Activated T-cell treated with anti-CD3 and anti-CD28 coated beads for 4 hours (primary cell): ENCODE measurements around the gene FOXC2.

Experiments
- DNase-seq: peaks from one replicate; pipeline ENCODE4 v3.0.0-alpha.2; 2020

The FOXC2 gene

DNA sequence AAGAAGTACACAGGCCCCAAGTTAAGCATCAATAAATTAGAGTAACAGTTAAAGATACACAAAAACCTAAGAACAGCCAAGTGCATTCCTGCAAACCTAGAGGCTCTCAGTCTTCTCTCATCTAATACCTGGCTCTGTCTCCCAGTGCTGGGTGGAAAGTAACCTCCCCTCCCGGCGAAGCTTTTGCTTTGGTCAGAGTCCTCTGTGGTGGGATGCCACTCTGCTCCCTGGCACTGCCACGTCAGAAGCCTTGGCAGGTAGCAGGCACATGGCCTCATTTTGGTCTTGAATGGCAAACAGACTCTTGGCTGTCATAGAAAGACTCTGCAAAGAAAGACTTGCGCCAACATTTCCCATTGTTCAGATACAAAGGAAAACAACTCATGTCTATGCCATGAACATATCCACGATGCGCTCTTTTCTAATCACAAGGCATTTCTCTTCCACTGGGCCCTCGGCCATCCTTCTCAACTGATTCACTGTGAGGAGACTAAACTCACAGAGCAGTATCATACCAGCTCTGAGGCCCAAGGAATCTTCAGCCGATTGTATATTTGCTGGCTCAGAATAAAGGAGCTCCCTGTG is 32.8 kb upstream of the FOXC2 start:
- DNase-seq: no peak

DNA sequence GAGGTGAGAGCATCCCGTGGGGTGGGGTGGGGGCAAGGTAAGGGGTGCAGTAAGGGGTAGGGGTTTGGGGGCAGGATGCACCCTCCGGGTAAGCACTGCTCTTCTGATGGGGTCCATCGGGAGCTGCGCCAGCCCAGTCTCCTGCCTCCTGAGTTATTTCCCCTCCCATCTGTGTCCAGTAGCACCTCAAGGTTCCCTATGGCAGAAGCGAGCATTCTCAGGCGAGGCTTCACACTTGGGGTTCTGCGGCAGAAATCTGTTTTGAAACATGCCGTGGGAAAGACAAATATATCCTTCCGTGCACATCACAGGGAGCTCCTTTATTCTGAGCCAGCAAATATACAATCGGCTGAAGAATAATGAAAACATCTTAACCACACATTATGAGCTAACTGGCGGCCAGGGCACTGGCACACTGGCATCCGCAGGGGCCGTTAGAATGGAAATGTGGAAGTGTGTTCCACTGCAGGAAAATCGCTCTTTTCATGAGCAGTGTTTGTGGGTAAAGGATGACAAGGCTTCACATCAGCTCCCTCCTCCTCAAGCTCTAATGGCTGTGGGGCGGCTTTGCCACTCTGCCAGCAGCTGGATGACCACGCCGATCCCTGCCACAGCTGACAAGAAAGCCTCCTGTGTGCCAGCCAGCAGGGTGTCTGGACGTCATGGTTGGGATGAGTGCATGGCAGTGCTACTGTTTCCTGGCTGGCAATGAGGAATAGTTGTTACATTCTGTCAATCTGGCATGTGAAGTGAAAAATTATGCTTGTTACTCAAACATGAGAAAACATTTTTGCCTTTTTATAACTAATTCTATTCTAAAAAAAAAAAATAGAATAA is 31.6 kb upstream of the FOXC2 start:
- DNase-seq: no peak

GRCh38 chr16:86536621-86537020 is 30.0 kb upstream of the FOXC2 start:
- no peak for DNase-seq

DNA sequence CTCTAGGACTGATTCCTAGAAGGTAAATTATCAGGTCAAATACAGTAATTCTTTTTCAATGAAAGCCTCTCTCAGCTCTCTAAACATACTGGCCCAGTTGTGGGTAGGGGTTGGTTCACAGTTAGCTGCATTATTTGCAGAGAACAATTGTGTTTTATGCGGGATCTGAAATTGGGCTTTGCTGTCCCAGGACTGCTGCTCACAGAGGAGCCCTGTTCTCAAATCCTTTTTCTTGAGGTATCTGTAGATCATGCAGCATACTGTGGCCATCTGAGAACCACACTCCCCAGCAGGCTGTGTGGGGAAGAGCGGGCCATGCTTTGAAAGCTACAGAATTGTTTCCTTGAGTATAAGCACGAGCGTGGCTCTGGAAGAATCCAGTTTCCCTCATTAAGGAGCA is 29.1 kb upstream of the FOXC2 start:
- no peak for DNase-seq

DNA sequence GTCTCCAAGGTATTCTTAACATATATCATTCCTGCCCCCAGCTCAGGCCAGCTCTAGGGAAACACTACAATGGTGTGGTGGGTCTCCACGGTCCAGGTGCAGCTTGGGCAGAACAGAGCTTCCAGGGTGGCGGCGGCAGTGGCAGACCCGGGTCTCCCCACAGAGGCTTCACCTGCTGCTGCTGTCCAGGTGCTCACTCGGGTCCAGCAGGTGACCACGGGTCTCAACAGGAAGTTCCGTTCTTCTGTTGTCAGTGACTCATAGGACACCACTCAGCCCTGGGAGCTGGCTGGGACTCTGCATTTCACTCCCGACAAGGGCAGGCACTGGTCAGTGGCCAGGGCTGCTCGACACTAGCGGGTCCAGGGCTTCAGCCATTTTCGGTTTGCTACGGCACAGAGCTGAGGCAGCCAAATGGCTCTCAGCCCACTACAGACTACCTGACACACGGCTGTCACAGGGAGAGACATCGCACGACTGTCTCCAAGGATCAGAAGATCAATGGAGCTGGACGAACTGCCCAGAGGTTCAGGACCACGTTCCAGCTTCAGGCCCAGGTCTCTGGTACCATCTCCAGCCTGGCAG is 28.3 kb upstream of the FOXC2 start:
- no peak for DNase-seq

- no peak for DNase-seq
Observed at GRCh38 chr16:86540894-86541293, 25.7 kb upstream of the FOXC2 start.

- DNase-seq: no peak
Observed at GRCh38 chr16:86541560-86541959, 25.1 kb upstream of the FOXC2 start.

DNA sequence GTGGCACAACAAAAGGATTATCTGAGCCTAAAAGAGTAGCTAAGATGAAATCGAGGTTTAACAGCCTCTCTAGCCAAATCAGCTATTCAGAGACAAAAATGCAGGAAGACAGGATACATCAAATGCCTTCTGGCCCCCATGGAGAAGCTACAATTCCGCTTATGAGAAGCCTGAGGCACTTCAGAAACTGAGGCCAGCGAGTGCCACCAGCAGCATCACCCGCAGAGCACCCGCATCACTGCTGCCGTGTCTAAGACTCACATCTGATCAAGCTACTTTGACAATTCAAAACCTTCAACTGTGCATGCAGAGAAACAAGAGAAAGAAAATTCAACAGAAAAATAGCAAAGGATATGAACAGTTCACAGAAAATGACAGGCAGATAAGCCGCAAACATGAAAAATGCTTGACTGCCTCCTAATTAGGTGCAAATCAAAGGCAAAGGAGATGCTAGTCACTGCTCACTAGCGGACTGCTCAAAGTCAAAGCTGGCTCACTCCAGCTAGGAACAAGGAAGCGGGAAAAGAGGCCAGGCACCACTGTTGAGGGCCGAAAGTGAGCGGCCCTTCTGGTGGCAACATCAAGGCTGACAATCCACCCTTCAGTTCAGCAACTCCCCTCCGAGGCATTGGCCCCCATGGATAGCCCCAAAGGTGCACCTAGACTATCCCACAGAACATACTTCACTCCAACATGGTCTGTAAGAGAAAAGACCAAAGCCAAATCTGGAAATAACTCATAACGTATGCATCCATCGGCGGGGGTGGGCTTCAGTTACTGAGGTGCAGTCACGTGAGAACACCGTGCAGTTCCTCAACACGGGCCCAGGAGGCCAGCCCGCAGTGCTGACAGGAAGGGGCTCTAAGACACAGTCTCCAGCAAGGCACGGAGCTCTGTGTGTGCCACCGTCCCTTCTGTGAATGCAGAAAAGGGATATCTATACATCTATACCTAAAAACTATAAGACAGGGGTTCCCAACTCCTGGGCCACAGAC is 23.6 kb upstream of the FOXC2 start:
- DNase-seq: no peak

GRCh38 chr16:86545481-86545880 is 21.1 kb upstream of the FOXC2 start:
- no peak for DNase-seq

DNA sequence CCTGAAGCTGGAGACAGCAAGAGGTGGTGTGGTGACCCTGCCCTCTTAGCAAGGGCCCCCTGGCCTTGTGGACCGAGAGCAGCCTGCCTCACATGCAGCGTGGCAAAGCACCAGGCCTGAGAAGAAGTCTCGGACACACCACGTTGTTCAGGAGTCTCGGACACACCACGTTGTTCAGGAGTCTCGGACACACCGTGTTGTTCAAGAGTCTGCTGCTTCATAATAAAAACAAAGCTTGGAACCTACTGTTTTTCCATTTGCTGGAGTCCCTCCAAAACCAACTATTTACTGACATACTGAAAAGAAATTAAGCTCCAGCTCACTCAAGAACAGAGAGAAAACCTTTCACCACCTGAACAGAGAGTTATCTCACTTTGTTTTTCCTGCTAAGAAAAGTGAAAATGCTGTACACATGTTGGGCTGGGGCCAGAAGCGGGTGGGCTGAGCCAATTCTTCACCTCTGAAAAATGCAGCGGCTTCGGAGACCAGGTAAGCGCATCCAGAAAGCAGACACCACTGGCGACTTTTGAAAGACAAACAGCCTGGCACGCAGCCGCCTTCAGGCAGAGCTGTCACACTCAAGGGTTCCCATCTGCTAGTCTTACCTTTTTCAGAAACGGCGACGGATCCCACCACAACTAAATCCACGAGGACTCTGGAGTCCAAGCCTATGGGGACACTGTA is 20.5 kb upstream of the FOXC2 start:
- no peak for DNase-seq

GRCh38 chr16:86546638-86547013 is 20.0 kb upstream of the FOXC2 start:
- no peak for DNase-seq

- no peak for DNase-seq
Observed at GRCh38 chr16:86547286-86547685, 19.3 kb upstream of the FOXC2 start.

DNA sequence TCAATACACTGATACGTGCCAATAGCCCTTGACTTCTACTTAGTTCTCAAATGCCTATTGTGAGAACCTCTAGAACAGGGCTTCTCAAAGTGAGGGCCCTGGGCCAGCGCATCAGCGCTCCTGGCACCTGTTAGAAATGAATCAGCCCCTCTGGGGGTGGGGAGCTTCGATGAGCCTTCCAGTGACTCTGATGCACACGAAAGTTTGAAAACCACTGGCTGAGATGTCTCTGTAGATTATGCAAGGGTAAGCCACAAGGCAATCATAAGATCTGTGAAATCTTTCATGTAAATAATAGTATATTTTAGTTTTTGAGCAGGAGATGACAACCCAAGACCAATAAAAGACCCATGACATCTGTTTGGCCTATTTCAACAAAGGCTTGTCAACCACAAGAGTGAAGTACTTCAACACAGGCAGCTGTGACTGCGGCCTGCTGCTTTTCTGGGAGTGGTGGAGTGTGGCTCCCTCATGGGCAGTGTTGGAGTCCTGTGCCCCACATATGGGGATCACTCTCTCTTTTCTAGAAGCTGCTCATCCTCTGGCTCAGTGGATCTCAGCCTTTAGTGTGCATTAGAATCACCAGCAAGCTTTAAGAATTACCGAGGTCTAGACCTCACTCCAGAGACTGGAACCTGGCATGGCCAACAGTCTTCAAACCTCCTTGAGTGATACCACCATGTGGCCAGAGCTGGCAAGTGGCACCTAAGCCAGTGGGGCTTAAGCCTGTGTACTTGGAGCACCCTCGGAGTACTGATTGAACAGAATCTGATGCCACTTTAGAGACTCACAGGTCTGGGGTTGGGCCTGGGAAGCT is 17.3 kb upstream of the FOXC2 start:
- no peak for DNase-seq

DNA sequence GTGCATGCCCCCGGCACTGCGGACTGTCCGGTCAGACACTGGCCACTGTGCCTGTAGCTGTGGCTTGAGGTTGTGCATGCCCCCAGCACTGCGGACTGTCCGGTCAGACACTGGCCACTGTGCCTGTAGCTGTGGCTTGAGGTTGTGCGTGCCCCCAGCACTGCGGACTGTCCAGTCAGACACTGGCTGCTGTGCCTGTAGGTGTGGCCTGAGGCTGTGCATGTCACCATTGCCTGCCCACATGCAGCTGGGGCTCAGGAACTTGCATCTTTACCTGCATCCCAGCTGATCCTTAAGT is 16.8 kb upstream of the FOXC2 start:
- no peak for DNase-seq

DNA sequence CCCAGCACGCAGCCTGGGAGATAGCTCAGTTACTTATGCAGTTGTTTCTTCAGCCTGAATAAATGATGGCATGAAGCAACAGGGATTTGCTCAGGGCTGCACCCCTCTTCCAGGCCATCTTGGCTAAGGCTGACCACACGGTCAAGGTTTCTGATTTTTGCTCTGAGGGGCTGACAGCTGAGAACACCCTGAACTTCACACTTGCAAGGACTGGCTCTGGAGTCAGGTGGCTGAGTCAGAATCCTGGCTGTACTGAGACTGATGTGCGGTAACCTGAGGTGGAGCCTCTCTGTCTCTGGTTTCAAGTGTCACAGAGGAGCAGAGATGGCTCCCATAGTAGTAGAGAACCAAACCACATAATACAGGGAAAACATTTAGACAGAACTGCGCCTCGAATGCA is 16.3 kb upstream of the FOXC2 start:
- no peak for DNase-seq

- DNase-seq: no peak
Observed at GRCh38 chr16:86553356-86553755, 13.3 kb upstream of the FOXC2 start.

- no peak for DNase-seq
Observed at GRCh38 chr16:86554599-86554916, 12.1 kb upstream of the FOXC2 start.

GRCh38 chr16:86554917-86555703 is 11.5 kb upstream of the FOXC2 start, which contains the start of gene MTHFSD:
Gene MTHFSD (minus strand): TSS chr16:86555235. CDS start chr16:86555184, 51 bp downstream.
- DNase-seq: peak; percentile 96

DNA sequence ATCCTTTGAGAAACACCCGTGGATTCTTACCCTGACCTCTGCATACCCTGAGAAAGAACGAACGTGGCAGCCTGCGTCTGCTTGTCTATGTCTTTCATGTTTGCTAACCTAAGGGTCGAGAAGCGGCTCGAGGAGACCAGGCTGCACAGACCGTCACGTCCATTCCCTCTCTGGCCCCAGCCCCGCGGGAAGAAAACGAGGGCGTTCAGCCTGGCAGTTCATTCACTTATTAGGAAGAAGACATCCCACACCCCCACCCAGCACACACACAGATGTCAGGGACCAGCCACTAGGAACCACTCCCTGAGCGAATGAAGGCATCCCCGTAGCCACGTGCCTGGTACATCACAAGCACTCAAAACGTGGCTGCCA is 10.9 kb upstream of the FOXC2 start:
- no peak for DNase-seq

DNA sequence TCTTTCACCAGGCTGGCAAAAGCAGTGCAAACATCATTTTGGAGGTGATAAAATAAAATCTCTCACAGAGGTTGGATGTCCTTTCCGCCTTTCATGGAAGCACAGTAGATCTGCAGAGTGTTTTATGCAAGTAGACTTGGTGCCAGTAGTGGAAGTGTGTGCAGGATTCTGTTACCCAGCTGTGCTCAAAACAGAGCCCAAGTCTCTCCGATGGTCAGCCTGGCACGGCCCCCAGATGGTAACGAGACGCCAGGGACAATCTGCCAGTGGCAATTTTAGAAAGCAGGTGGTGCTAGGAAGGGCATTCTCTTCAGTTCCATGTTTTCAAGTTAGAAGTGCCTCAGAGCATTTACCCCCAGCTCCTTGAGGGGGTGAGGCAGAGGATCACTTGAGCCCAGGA is 10.1 kb upstream of the FOXC2 start:
- DNase-seq: no peak

DNA sequence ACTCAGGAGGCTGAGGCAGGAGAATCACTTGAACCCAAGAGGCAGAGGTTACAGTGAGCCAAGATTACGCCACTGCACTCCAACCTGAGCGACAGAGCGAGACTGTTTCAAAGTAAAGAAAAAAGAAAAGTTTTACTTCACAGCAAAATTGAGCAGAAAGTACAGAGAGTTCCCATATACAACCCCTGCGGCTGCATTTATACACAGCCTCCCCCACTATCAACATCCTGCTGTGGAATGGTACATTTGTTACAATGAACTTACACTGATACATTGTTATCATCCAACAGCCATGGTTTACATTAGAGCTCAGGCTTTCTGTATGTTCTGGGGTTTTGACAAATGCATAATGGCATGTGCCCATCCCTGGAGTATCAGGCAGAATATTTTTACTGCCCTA is 9.0 kb upstream of the FOXC2 start:
- DNase-seq: no peak
